ENCODE results near the gene MUC20.
"Not testable (repeated sequence)": the region's sequence is repeated elsewhere in the genome, so short reads cannot be mapped to it uniquely, and the experiment has no call there.

The MUC20 gene

DNA sequence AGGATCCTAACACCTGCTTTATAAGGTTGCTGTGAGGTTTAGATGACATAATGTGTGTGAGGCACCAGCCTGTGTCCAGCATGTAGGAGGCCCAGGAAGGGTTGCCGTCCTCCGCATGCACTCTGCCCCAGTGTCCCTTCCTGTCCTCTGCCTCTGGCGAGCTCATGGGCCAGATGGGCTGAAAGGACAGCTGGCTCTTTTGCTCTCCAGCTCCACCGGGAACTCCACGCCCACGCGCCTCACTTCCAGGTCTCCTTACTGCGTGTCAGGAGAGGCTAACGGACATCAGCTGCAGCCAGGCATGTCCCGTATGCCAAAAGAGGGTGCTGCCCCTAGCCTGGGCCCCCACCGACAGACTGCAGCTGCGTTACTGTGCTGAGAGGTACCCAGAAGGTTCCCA is 12.2 kb downstream of the MUC20 start:
- DNase-seq = no peak

GRCh38 chr3:195735036-195735695 is 14.4 kb downstream of the MUC20 start:
- no peak for DNase-seq

GRCh38 chr3:195736866-195737490 is 16.2 kb downstream of the MUC20 start:
- DNase-seq = no peak

DNA sequence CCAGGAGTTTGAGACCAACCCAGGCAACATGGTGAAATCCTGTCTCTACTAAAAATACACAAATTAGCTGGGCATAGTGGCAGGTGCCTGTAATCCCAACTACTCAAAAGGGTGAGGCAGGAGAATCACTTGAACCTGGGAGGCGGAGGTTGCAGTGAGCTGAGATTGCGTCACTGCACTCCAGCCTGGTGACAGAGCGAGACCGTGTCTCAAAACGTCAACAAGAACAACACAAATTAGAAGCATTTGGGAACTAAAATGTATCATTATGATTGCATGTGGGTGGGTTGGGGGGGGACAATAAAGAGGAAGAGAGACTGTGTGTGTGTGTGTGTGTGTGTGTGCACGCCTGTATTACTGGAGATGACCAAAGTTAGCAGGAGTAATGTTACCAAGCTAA is 17.0 kb downstream of the MUC20 start:
- not testable (repeated sequence) for DNase-seq

- DNase-seq = no peak
These were observed 17.7 kb downstream of the MUC20 start for GRCh38 chr3:195738274-195739044.

- no peak for DNase-seq
These were observed 18.9 kb downstream of the MUC20 start for GRCh38 chr3:195739561-195740111.

GRCh38 chr3:195744437-195744836 is 23.7 kb downstream of the MUC20 start:
- no peak for DNase-seq

GRCh38 chr3:195746346-195746745 is 25.6 kb downstream of the MUC20 start:
- no peak for DNase-seq

DNA sequence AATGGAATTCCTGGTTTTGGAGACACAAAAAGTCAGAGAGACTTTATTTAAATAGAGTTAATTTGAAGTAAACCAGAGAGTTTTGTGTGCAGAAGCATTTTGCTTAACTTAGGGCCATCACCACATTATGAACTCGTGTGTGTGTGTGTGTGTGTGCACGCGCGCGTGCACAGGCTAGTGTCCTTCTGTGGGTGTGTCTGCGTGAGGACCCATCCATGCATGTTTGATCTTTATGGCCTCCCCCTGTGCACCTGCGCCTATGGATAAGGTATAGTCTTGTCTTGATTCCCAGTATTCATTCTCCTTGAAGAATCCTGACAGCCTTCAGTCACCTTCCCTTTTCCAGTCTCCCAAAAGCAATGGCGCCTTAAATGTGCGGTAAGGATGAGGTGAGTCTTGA is 26.0 kb downstream of the MUC20 start:
- DNase-seq = no peak

GRCh38 chr3:195748661-195749060 is 27.9 kb downstream of the MUC20 start:
- DNase-seq = no peak

DNA sequence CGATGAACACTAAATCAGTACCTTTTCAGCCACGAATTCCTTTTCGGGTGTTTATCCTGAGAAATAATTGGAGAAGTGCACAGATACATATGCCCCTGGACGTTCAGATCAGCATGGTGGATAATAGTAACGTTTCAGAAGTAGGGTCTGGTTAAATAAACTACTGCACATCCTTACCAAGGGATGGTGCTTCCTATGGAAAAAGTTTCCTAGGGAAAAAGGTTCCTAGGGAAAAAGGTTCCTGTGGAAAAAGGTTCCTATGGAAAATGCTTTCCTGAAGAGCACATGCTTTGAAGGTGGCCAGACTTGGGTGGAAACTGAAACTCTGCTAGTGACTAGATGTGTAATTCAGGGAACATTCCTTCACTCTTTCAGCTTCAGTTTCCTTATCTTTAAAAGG is 28.3 kb downstream of the MUC20 start:
- DNase-seq = not testable (repeated sequence)

DNA sequence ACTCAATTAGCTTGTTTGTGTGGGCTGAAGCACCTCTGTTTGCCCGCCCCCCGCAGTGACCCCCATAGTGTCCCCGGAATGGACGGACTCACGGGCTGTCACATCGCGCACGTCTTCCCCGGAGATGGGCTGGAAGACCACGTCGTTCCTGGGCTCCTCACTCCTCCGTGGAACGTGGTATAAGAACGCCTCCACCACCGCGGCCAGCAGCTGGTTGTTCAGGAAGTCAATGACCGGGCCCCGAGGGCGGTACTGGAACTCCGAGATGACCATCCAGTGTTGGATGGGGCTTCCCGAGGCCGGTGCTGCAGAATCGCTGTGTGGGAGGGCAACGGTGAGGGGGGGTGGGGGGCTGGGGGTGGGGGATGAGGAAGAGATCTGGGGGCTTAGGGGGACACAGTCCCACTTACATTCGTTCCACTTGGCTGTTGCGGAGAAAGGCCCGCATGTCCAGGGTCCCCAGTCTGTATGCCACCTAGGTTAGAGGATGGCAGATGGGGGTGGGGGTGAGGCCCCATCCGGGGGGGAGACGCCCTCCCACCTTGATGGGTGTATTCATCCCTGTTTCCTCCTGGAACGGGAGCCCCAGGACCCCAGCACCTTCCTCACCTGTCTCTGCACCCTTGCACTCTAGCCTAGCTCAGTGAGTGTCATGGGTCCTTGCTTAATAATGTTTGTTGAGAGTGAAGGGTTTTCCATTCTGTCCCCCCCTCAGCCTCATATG is 30.2 kb downstream of the MUC20 start:
- DNase-seq = no peak

DNA sequence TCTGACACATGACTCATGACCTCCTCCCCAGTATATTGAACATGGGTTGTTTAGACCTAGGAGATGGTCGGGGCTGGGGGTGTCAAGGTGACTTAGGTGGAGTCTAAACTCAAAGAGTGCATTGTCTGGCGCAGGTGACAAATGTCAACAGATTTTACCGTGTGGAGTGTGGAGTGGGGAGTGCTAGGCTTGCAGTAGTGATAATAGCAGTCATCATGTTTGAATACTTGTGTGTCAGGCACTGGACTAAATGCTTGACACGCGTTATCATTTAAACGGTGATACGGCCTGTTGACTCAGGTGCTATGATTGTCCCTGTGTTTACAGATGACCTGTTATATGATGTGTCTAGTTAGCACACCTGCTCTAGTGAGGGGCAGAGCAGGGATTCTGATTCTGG is 30.8 kb downstream of the MUC20 start:
- no peak for DNase-seq

DNA sequence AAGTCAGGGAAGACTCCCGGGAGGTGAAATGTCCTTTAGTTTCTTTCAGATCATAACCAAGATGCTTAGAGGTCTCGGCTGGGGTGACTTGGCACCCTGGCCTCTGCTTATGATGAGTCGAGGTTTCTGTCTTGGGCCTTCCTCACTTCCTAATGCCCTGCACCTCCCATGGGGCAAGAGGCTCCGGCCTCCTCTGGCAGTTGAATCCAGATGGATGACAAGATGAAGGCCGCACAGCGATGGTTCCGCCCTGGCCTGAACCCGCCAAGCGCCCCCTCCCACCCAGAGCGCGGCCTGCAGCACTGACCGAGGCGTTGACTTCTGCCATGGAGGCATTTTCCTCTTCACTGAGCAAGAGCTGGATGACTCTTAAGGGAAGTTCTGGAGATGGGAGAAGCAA is 31.3 kb downstream of the MUC20 start:
- no peak for DNase-seq

DNA sequence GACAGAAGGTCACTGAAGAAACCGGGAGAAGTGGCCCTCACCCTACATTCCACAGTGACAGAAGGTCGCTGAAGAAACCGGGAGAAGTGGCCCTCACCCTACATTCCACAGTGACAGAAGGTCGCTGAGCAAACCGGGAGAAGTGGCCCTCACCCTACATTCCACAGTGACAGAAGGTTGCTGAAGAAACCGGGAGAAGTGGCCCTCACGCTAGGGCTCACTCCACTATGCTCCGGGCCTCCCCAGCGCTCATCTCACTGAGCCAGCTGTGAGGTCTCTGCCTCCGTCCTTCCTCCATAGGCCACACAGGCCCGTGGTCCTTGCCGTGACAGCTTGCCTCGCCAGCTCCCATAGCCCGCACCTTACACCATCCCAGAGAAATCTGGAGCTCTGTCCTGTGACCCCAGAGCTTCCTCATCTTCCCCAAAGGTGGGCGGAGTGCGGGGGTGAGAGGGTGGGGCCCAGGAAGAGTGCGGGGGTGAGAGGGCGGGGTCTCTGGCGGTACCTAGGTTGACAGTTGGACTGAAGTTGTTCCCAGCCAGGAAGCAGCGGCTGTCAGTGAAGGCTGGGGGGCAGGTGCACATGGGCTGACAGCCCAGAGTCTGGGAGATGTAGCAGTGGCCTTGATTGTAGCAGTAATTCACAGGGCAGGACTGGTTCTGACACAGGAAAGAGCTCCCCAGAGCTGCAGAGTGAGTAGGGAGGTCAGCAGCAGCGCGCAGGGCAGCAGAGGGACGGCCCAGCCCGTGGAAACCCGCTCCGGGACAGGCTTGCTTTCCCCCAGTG is 32.0 kb downstream of the MUC20 start:
- DNase-seq = no peak

GRCh38 chr3:195753581-195753980 is 32.8 kb downstream of the MUC20 start:
- no peak for DNase-seq

DNA sequence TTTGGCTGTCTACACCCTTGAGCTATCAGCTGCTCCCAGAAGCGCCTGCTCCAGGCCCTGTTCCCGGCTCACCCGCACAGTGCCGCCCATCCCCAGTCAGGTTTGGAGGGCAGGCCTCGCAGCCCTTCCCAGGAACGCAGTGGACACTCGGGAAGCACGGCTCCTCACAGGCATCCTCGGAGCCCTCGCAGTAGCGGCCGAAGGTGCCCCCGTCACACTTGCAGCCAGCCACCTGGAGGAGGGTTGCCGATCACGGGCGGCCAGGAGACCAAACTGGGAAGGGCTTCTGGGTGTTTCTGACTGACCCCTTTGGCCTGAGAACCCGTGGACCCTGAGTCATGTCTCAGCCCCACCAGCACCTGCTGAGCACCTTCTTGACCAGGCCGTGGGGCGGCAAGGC is 33.4 kb downstream of the MUC20 start:
- DNase-seq = no peak

DNA sequence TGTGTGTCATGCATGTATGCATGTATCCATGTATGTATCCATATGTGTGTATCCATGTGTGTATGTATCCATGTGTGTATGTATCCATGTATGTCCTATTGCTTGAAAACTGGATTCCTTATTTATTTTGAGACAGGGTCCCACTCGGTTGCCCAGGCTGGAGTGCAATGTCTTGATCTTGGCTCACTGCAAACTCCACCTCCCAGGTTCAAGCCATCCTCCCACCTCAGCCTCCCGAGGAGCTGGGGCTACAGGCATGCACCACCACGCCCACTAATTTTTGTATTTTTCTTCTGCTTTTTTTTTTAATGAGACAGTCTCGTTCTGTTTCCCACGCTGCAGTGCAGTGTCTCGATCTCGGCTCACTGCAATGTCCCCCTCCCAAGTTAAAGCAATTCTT is 34.1 kb downstream of the MUC20 start:
- no peak for DNase-seq

GRCh38 chr3:195755391-195755790 is 34.6 kb downstream of the MUC20 start:
- DNase-seq = no peak

- peak; percentile 67 for DNase-seq
These were observed 35.3 kb downstream of the MUC20 start for GRCh38 chr3:195755791-195756676.

DNA sequence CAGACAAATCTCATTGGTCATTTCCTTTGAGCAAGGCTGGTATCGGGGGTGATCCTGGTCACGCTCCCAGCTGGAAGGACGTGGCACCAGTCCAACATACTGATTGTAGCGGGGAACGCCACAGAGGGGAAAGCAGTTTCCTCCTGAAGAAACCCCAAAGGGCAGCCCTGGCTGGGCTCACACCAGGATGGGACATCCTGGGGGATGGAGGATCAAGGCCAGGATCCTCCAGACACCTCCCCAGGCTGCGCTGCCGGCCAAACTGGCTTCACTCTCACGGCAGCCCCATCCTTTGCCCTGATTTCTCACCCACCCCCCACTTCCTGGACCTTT is 36.6 kb downstream of the MUC20 start:
- DNase-seq = no peak
